GM11168 (cell line): ENCODE measurements around the gene BCAN.
"Not testable (repeated sequence)": the region's sequence is repeated elsewhere in the genome, so short reads cannot be mapped to it uniquely, and the experiment has no call there.

Experiments used
- in situ Hi-C: fragments of 300-500 bp; cut with MboI; formaldehyde crosslinking; loops from one replicate; pipeline ENCODE4 v1.12.0; 2022; ENCODE audit warnings: low sequenced_read_pairs; ENCODE audit not compliant: unreplicated experiment

BCAN gene

GRCh38 chr1:156641761-156642264 lies at the start of gene BCAN:
Gene BCAN, plus strand, starts transcription at chr1:156642117. Its CDS starts 3,938 bp downstream, at chr1:156646055.
- in situ Hi-C loops: no loop called here

GRCh38 chr1:156592158-156592909 lies 49.6 kb upstream of the BCAN start:
- in situ Hi-C loops: no loop called here

GRCh38 chr1:156592910-156593660 lies 48.8 kb upstream of the BCAN start:
- in situ Hi-C loops: no loop called here

- in situ Hi-C loops: no loop called here
Measured at GRCh38 chr1:156593661-156593989, 48.3 kb upstream of the BCAN start.

- in situ Hi-C loops: no loop called here
Measured at GRCh38 chr1:156594190-156594589, 47.7 kb upstream of the BCAN start.

GRCh38 chr1:156595016-156595415 lies 46.9 kb upstream of the BCAN start:
- in situ Hi-C loops: no loop called here

GRCh38 chr1:156596426-156596825 lies 45.5 kb upstream of the BCAN start:
- in situ Hi-C loops: no loop called here

GRCh38 chr1:156598125-156598524 lies 43.8 kb upstream of the BCAN start:
- in situ Hi-C loops: no loop called here

GRCh38 chr1:156598731-156599432 lies 43.0 kb upstream of the BCAN start:
- in situ Hi-C loops: no loop called here

- in situ Hi-C loops: no loop called here
Measured at GRCh38 chr1:156599811-156600210, 42.1 kb upstream of the BCAN start.

- in situ Hi-C loops: no loop called here
Measured at GRCh38 chr1:156600733-156601121, 41.2 kb upstream of the BCAN start.

GRCh38 chr1:156601122-156601830 lies 40.6 kb upstream of the BCAN start, which contains the start of gene GPATCH4:
Gene GPATCH4, minus strand, starts transcription at chr1:156601479.
- in situ Hi-C loops: no loop called here

GRCh38 chr1:156601892-156602291 lies 40.0 kb upstream of the BCAN start:
- in situ Hi-C loops: no loop called here

- in situ Hi-C loops: no loop called here
Measured at GRCh38 chr1:156602557-156602993, 39.3 kb upstream of the BCAN start.

- in situ Hi-C loops: loop anchor here (5.0 kb wide), 1 partner anchor 225 kb away; no protein-coding TSS in a partner anchor
Measured at GRCh38 chr1:156607344-156607743, 34.6 kb upstream of the BCAN start.

- in situ Hi-C loops: loop anchor here (5.0 kb wide), 1 partner anchor 226 kb away; no protein-coding TSS in a partner anchor
Measured at GRCh38 chr1:156608036-156608674, 33.8 kb upstream of the BCAN start.

- in situ Hi-C loops: loop anchor here (5.0 kb wide), 1 partner anchor 227 kb away; no protein-coding TSS in a partner anchor
Measured at GRCh38 chr1:156608981-156609380, 32.9 kb upstream of the BCAN start.

- in situ Hi-C loops: not testable (repeated sequence)
Measured at GRCh38 chr1:156610072-156610471, 31.8 kb upstream of the BCAN start.

- in situ Hi-C loops: no loop called here
Measured at GRCh38 chr1:156612666-156613065, 29.3 kb upstream of the BCAN start.
